ENCODE measurements around the gene NPSR1. TPM values are rescaled to one million over a fixed set of nuclear protein-coding genes. Genes with fewer than 3 reads are reported as not detected.

NPSR1 gene
- total RNA-seq, 1 donor from 2014 or later = not detected

GRCh38 chr7:34677491-34677890 is 19.5 kb downstream of the NPSR1 start:
- intact Hi-C loops (cut with micrococcal nuclease) = no loop called here

GRCh38 chr7:34687529-34687928 is 29.5 kb downstream of the NPSR1 start:
- no peak for DNase-seq
- Histone ChIP-seq H3K9me3 (replicated peaks) (peaks cover 17% of the 10 kb centered on the region), H3K36me3 (no peaks in the 10 kb centered on the region), H3K27me3 (ENCODE audit: low read depth) (no peaks in the 10 kb centered on the region), H3K4me3 (no peak overlapping the region), H3K27ac (replicated peaks) (no peak overlapping the region), H3K4me1 (no peaks in the 10 kb centered on the region)
- intact Hi-C loops (cut with micrococcal nuclease) = no loop called here
- no peak for TF ChIP-seq CTCF (IDR thresholded peaks at IDR 0.05; ENCODE audit: borderline replicate concordance)

More at GRCh38 chr7:34677491-34677890, 19.5 kb downstream of the NPSR1 start:
- Histone ChIP-seq H3K4me3 (no peak overlapping the region), H3K9me3 (replicated peaks) (no peaks in the 10 kb centered on the region), H3K27ac (replicated peaks) (no peak overlapping the region), H3K27me3 (ENCODE audit: low read depth) (no peaks in the 10 kb centered on the region), H3K4me1 (no peaks in the 10 kb centered on the region), H3K36me3 (no peaks in the 10 kb centered on the region)
- no peak for DNase-seq
- TF ChIP-seq CTCF (IDR thresholded peaks at IDR 0.05; ENCODE audit: borderline replicate concordance) = no peak

GRCh38 chr7:34696415-34696814 is 38.4 kb downstream of the NPSR1 start:
- Histone ChIP-seq H3K27ac (replicated peaks) (no peak overlapping the region), H3K36me3 (no peaks in the 10 kb centered on the region), H3K4me1 (no peaks in the 10 kb centered on the region), H3K9me3 (replicated peaks) (peaks cover 66% of the 10 kb centered on the region), H3K4me3 (no peak overlapping the region), H3K27me3 (ENCODE audit: low read depth) (no peaks in the 10 kb centered on the region)
- TF ChIP-seq CTCF (IDR thresholded peaks at IDR 0.05; ENCODE audit: borderline replicate concordance) = no peak
- intact Hi-C loops (cut with micrococcal nuclease) = no loop called here
- no peak for DNase-seq

- H3K36me3 ChIP-seq = no peaks in the 10 kb centered on the region
- no peaks in the 10 kb centered on the region for H3K27me3 ChIP-seq (ENCODE audit: low read depth)
- no peak for TF ChIP-seq CTCF (IDR thresholded peaks at IDR 0.05; ENCODE audit: borderline replicate concordance)
- no peaks in the 10 kb centered on the region for H3K4me1 ChIP-seq
- H3K4me3 ChIP-seq = no peak overlapping the region
- intact Hi-C loops (cut with micrococcal nuclease) = no loop called here
- H3K9me3 ChIP-seq (replicated peaks) = no peaks in the 10 kb centered on the region
- no peak for DNase-seq
- no peak overlapping the region for H3K27ac ChIP-seq (replicated peaks)
Observed at GRCh38 chr7:34709771-34710170, 51.8 kb downstream of the NPSR1 start.

GRCh38 chr7:34718867-34719266 is 60.8 kb downstream of the NPSR1 start:
- H3K4me1 ChIP-seq = peaks cover 16% of the 10 kb centered on the region
- H3K27me3 ChIP-seq (ENCODE audit: low read depth) = no peaks in the 10 kb centered on the region
- H3K9me3 ChIP-seq (replicated peaks) = no peaks in the 10 kb centered on the region
- H3K36me3 ChIP-seq = no peaks in the 10 kb centered on the region
- no peak for TF ChIP-seq CTCF (IDR thresholded peaks at IDR 0.05; ENCODE audit: borderline replicate concordance)
- no peak for DNase-seq
- no peak overlapping the region for H3K27ac ChIP-seq (replicated peaks)
- intact Hi-C loops (cut with micrococcal nuclease) = no loop called here
- no peak overlapping the region for H3K4me3 ChIP-seq

- no peak for DNase-seq
- intact Hi-C loops (cut with micrococcal nuclease) = no loop called here
- no peaks in the 10 kb centered on the region for H3K27me3 ChIP-seq (ENCODE audit: low read depth)
- TF ChIP-seq CTCF (IDR thresholded peaks at IDR 0.05; ENCODE audit: borderline replicate concordance) = no peak
- H3K9me3 ChIP-seq (replicated peaks) = no peaks in the 10 kb centered on the region
- H3K36me3 ChIP-seq = no peaks in the 10 kb centered on the region
- no peak overlapping the region for H3K27ac ChIP-seq (replicated peaks)
- no peak overlapping the region for H3K4me3 ChIP-seq
- peaks cover 16% of the 10 kb centered on the region for H3K4me1 ChIP-seq
Observed at GRCh38 chr7:34719636-34720035, 61.6 kb downstream of the NPSR1 start.
